Stimulated activated CD8-positive, alpha-beta memory T cell treated with anti-CD3 and anti-CD28 coated beads, Interleukin-4, amount 100 ng/mL, for 48 hours (primary cell): Measurements from ENCODE around the gene RIN3.

Source experiments
- DNase-seq: peaks from one replicate; pipeline ENCODE4 v3.0.0-alpha.2; 2020

RIN3 gene

DNA sequence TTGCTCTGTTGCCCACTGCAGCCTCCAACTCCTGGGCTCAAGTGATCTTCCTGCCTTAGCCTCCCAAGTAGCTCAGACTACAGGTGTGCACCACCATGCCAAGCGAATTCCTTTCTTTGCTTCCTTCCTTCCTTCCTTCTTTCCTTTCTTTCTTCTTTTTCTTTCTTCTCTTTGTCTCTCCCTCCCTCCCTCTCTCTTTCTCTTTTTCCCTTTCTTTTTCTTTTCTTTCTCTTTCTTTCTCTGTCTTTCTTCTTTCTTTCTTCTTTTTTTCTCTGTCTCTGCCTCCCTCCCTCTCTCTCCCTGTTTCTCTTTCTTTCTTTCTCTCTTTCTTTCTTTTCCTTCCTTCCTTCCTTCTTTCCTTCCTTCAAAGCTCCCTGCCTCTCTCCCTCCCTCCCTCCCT, 182.0 kb downstream of the RIN3 start:
- no peak for DNase-seq

DNA sequence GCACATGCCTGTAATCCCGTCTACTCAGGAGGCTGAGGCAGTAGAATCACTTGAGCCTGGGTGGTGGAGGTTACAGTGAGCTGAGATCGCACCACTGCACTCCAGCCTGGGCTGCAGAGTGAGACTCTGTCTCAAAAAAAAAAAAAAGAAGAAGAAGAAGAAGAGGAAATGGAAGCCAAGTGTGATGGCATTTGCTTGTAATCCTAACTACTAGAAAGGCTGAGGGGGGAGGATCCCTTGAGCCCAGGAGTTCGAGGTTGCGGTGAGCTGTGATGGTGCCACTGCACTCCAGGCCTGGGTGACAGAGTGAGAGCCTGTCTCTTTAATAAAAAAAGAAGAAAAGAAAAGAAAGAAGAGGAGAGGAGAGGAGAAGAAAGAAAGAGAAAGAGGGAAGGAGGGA, 182.8 kb downstream of the RIN3 start:
- DNase-seq: no peak

DNA sequence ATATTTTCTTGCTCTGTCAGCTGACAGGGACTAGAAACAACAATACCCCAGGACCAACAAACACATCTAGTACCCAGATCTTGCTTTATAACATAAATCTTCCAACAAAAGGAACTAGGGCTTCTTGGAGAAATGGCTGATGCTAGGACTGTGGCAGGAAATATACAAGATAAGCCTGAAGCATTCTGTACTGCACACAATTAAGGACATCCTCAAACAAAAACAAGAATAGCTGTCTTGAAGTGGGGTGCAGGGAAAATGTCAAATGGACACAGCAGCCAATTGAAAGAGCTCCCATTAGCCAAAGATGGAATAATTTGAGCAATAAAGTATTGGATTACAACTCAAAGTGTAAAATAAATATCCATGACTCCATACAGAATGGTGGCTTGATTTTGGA, 184.8 kb downstream of the RIN3 start:
- no peak for DNase-seq

DNA sequence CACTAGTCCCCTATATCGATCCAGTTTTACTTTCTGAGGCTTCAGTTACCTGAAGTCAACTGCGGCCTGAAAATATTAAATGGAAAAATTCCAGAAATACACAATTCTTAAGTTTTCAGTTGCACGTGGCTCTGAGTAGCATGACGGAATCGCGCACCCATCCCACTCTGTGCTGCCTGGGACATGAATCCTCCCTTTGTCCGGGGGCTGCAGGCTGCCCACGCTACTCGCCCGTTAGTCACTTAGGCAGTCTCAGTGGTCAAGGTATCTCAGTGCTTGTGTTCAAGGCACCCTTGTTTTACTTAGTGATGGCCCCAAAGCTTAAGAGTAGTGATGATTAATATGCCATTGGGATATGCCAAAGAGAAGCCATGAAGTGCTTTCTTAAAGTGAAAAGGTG, 188.2 kb downstream of the RIN3 start:
- DNase-seq: no peak

DNA sequence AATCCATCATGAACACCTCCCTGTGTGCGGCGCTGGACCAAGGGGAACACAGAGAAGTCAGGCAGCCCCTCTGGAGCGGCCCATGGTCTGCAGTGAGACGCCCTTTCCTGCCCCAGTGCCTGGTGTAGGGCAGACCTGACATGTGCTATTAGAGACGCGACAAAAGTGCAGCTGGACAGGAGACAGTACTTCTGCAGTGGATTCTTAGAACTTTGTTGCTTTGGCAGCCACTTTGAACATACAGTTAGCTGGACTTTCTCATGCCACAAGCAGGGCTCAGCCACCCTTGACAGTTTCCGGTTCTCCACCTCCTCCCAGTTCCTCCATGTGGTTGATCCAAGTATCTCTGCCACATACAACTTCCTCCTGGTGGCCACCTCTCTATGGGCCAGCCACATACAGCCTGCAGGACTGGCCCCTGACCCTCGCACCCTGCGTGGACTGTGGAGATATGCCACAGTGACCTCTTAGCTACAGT, 188.9 kb downstream of the RIN3 start:
- no peak for DNase-seq

DNA sequence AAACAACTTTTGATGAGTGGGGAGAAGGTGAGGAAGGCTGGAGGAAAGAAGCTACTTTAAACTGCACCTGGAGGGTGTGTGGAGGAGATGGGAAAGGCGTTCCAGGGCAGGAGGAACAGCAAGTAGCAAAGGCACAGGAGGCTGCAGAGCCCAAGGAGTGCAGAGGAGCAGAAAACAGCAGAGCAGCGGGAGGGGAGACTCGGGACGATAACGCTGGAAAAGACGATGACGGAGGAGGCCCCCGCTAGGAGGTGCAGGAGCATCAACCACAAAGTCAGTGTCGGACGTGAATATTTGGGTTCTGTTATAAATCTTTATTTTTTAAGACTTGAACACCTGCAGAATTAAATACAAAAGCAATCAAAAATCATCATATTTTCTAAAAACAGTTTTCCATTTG, 189.9 kb downstream of the RIN3 start:
- DNase-seq: no peak

DNA sequence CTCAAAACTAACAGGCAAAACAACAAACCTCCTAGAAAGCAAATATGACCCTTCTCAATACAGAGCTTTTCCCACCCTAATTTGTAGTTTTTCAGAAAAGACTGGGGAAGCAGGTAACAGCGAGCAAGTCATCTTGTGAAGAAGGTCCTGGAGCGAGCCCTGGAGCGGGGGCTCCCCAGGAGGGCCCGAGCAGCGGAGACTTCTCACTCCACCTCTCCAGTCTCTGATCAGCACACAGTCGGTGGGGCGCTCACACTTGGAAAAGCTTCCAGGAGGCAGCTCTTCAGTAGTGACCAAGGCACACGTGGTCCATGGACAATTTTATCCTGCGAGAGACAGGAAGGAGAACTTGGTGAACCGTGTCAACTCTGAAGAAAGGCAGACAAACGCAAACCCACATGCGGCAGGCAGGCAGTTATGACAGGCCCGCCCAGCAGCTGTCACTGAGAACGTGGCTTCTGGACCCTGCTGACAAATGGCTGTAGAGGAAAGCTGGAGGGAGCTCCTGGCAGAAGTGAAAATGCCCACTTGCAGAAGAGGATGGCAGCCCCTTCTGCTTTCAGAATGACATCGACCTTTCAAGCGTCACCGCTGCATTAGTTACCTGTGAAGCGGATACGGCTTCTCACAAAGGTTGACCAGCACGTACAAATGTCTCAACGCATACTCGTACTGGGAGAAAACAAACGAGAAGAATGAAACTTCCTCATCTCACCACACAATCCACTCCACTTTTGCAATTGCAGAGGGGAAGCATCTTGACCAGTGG, 190.6 kb downstream of the RIN3 start:
- no peak for DNase-seq

DNA sequence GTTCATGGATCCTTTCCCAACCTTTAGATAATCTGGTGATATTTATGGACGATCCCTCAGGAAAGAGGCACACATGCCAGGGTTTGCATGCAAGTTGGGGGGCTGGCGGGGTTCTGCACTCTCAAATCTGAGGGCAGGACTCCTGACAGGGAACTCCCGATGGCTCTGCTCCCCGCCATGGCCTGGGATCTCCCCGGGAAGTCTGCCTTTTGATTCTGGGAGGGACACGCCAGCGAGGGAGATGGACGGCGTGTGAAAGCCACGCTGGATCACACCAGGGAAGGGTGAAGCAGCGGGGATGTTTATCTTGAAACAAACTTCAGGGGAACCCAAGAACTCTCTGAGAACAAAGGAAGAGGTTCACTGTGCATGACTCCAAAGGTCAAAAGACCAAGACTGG, 191.2 kb downstream of the RIN3 start:
- DNase-seq: no peak

DNA sequence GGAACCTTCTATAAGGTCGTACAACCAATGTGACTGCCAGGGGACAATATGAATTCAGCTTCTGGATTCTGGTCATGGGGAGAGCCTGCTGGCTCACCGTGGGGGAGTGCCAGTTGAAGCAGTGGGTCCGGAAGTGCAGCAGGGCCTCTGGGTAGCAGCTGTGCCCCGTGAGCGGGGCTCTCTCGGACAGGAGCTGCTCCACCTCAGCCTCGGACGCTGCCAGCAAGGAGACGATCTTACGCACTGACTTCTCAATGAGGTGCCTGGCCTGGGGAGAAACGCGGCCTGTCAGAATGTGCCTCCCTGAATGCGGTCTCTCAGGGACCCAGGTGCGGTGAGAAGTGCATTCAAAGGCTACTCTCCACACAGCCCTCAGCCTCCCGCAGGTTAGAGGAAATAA, 192.8 kb downstream of the RIN3 start:
- no peak for DNase-seq

DNA sequence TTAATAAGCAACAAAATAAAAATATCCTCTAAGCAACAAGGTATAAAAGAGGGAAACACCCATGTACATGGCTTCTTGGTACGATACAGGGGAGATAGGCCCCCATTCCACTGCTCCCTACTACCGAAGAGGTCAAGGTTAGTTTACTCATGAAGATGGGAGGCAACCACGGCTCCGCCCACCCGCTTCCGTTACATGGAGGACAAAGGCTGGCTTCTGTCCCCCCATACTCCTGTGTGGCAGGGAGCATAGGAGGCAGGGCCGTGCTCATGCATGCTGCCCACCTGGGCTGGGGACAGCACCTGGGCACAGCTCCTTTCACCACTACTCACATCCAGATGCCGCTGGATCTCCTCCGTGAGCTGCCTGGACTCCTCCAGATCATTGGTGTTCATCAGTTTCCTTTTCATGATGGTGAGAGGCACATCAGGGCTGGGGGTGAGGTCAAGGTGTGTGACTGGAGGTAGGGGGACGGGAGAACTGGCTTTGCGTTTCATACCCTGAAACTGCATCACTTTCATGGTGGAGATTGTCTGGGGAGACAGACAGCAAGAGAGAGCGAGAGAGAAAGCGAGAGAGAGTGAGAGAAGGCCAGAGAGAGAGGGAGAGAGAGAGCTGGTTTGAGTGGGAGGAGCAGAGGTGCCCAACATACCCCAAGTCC, 195.9 kb downstream of the RIN3 start:
- DNase-seq: no peak

DNA sequence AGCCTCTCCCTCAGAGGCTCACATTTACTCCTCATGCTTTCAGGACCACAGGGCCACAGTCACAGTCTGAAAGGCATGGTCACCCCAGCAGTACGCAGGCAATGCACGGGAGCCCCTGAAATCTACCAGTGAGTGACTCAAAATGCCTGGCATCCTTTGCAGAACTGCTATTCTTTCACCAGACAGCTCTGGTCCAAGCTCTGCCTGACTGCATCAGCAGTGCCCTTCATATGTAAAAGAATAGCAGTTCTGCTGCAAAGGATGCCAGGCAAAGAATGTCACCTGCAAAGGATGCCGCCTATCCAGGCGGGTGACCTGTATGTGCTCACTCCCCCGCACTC, 196.4 kb downstream of the RIN3 start:
- no peak for DNase-seq

DNA sequence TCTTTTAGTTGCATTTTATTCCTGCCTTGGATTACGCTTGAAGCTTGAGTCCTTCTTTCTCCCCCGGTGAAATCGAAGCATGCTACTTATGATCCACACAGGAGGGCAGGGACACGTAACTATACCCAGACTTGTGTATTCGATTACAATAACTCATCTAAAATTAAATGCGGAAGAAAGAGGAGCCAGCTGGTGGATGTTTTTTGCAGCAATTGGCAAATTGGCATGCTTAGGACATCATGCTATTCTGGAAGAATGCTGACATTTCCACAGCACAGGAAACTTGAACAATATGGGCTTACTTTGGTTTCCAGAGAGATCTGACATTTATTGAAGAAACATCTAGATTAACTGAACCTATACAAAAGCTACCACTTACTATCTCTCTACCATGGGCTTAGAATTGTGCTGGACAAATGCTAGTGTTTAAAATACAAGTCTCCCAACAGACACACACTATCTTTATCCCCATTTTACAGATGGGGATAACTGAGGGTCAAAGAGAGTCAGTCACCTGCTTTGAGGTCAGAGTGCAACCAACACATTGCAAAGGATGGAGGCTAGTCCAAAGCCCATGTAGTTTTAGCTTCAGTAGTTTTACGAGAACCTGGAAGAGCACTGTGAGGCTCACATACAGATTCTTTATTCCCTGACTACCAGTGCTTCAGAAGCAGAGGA, 198.5 kb downstream of the RIN3 start:
- DNase-seq: no peak

DNA sequence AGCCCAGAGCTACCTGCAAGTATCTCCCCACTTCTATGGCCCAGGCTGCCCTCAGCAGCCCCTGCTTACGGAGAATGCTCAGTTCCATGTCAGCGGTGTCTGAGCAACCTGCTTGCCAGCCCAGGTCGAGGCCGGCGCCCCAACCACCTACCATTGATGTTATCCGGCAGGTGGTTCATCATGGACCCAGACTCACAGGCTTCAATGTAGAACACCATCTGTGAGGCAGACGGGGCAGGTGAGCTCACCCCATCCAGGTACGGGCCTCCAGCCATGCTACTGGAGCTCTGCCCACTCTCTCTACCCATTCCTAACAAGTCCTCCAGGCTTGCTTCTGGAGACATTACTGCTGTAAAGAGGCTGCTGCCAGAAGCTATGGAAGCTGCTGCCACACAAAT, 199.1 kb downstream of the RIN3 start:
- DNase-seq: no peak

DNA sequence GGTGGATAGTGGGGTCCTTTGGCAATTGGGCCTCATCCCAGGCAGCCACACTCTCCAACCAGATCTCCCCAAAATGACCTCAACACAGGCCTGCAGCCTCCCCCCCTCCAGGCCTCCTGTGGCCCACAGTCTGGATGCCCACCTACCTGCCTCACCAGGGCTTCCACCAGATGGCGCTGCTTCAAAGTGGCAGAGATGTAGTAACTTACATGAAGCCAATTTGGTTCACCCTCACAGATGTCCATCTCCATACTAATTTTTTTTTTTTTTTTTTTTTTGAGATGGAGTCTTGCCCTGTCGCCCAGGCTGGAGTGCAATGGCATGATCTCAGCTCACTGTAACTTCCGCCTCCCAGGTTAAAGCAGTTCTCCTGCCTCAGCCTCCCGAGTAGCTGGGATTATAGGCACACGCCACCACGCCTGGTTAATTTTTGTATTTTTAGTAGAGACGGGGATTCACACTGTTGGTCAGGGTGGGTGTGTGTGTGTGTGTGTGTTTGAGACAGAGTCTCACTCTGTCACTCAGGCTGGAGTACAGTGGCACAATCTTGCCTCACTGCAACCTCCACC, 201.2 kb downstream of the RIN3 start:
- peak; percentile 96 for DNase-seq

DNA sequence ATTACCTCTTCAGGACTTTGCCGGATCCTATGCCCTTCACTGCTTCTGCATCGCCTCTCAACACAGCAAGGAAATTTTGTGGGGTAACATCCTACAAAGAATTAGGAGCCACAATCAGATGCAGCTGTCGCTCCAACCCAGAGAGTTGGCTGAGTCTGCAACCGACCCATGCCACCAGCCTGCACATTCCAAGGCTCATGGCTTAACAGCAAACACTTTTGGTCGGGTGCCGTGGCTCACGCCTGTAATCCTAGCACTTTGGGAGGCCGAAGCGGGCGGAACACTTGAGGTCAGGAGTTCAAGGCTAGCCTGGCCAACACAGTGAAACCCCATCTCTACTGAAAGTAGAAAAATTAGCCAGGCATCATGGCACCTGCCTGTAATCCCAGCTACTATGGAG, 202.6 kb downstream of the RIN3 start:
- no peak for DNase-seq

DNA sequence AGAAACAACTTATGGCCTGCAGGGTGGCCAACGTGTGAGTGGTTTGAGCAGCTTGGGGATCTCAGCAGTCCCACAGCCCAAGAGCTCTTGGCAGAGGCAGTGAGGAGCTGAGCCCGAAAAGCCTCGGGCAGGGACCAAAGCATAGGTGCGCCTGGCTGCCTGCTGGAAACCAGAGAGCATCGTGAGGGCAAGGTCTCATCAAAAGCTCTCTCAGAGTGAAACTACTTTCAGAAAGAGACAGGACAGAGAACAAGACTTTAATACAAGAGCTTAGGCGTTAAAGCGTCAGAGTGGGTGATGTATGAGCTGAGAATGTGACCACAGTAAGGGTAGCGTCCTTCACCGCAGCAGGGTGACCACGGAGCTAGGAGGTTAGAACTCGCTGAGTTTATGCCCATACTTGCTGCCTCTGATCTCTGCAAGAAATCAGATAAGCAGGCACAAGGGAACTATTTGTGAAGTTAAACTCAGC, 204.0 kb downstream of the RIN3 start:
- DNase-seq: no peak

DNA sequence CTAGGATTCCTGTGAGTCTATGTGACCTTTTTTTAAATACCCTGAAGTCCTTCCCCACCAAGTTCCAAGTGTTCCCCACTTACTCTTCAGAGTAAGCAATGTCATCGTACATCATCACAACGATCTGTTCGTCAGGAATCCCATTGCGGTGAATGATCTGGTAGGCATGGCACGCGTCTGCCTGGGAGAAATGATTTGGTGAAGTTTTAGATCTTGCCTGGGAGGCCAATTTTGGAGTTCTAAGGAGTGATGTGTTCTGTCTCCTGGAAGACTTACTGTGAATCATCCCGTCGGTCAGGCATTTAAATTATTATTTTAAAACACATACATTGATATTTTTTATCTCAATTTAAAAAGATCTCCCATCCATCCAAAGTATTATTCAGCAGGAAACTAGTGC, 205.1 kb downstream of the RIN3 start:
- DNase-seq: no peak

DNA sequence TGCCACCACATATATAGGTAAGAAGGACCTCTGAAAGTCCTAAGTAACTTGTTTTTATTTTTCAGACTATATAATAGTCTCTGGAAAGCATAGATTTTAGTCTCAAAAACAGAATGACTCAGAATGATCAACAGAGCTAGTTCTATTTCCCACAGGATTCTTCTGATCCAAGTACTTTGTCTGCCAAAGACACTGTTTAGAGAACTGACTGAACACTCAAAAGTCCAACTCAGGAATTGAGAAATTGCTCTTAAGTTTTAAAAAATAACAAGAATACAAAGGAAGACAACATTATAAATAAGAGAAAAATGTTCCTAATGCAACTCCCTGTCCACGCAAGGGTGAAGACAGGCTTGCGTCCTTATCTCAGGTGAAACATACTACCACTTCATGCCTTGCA, 205.8 kb downstream of the RIN3 start:
- DNase-seq: no peak

DNA sequence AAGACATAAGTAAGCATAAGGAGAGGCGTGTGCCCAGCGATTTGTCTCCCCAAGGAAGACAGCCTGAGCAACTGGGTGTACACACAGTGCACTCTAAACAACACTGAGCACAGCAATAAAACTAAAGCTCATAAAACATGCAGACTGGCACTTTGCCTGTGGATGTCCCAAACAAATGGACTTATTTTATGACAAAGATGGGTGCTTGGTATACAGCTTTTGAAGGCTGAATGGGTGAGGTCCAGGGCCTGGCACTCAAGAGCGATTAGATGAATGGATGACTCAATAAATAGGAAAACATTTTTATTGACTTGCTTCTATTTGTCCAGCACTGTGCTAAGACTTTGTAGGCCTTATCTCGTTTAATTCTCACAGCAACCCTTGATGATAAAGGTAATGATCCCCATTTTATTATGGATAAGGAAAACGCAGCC, 206.3 kb downstream of the RIN3 start:
- no peak for DNase-seq

DNA sequence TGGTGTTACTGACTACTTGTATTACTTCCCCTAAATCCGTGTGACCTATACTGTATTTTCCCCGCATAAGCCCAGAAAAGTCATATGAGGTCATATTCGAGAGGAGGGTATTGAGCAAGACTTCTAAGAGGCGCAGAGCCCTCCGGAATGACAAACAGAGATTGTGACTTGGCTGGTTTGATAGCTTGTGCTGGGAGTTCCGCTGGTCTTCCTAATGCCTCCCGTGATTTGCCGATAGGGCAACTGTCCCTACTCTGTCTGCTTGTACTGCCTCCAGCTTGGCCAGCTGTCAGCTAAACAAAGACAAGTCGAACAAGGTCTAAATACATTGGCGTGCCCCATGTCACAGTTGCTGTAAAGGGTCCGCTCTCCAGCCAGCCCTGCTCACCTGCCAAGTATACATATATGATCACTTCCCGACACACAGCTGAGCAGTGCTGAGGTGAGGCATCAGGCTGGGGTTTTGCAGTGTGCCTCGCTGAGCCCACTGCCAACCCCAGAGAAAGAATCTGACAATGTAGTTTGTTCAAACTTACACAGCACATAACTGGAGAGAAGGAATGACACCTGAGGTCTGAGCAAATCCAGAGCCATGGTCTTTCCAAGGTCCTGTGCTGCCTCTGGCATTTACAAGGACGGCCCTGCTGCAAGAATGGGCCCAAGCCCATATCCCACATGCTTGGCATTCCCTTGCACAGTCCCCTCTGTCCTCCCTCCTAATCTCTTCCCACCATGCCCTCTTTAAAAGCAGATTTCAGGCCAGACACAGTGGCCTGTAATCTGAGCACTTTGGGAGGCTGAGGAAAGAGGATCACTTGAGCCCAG, 211.1 kb downstream of the RIN3 start:
- no peak for DNase-seq

DNA sequence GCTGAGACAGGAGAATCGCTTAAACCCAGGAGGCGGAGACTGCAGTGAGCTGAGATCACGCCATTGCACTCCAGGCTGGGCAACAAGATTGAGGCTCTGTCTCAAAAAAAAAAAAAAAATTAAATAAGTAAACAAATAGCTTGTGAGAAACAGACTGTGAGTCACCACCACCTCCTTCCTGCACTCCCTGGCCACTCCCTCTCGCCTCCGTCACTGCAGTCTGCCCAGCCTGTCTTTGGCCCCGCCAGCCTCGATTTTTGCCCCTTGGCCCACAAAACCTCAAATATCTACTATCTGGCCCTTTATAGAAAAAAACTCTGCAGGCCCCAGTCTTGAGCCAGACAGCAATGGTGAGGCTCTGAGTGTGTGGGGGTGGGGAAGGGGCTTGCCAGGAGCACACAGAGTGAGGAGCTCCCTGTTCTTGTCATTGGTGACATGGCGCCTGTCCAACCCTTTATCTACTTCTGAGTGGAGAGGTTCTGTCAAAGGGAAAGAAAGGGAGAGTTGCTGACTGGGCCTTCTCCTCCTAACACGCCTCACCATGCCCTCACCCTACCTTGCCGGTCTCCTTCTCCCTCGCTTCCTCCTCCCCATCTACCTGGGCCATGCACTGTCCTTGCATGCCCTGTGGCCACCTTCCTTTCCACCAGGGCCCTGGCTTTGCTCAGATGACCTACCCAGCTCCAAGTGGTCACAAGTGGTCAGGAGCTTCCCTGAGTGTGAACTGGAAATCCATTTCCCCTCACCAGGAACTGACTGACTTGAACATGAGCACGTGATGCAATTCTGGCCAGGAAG, 212.8 kb downstream of the RIN3 start:
- DNase-seq: peak; percentile 45

DNA sequence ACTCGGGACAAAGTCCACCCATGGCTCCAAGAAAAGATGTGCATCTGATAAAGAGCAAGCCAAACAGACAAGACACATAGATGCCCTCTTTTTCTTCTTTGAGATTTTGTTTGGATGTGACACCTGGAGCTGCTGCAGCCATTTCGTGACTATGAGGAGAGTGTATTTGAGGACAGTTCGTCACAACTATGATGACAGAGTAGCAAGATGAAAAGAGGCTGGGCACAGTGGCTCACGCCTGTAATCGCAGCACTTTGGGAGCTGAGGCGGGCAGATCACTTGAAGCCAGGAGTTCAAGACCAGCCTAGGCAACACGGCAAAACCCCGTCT, 213.3 kb downstream of the RIN3 start:
- DNase-seq: no peak
